Activated naive CD4-positive, alpha-beta T cell treated with anti-CD3 and anti-CD28 coated beads, Interleukin-2, amount 50 U/mL, for 72 hours (primary cell): ENCODE measurements around the gene ZCCHC4. TPM values are rescaled to one million over a fixed set of nuclear protein-coding genes. Genes with fewer than 3 reads are reported as not detected.

Experiments
- ATAC-seq, 2 donors: fragments of 150-1000 bp; cut with Tn5 transposase; 2 replicates each; pipeline ENCODE4 v1.10.0; 2021; ENCODE audit warnings: mild to moderate bottlenecking in 2 of 2, moderate library complexity in 2 of 2
- DNase-seq, 2 donors: peaks; one replicate each; pipeline ENCODE4 v3.0.0; 2021 to 2022; ENCODE audit warnings: low spot score in 2 of 2
- H3K27ac Mint-ChIP-seq, 2 donors: one replicate each; pipeline ENCODE4 v1.8.0; 2022; ENCODE audit warnings: mild to moderate bottlenecking in 2 of 2, mixed read lengths in 2 of 2
- H3K36me3 Mint-ChIP-seq, 2 donors: one replicate each; pipeline ENCODE4 v1.8.0; 2022; ENCODE audit warnings: mixed read lengths in 2 of 2
- H3K9me3 Mint-ChIP-seq, 2 donors: one replicate each; pipeline ENCODE4 v1.8.0; 2022; ENCODE audit warnings: mixed read lengths in 2 of 2
- total RNA-seq, 2 donors: library from RNA; stranded (reverse); gene quantifications; one replicate each; pipeline ENCODE4 v1.2.3, GENCODE V29; 2022

Gene ZCCHC4
- total RNA-seq, 2 donors from 2014 or later = 15.2 to 15.3 TPM

DNA sequence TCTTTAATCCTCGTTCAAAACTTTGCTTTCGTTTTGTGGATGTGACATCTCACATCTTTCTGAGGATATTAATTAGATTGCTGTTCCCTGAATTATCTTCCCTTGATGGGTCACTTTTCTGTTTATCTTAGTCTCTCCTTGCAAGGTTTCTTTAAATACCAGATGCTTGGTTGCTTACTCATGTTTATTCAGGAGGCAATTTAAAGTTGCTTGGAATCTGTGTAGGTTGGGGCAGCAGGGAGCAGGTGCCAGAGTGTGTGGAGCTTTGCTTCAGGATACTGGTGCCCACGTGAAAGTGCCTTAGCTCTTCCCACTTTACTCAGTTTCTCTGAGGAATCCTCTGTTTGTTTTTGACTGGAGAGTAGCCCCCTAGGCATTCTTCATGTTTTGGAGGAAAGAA is 88.5 kb downstream of the ZCCHC4 start:
- peaks cover 23 to 44% of the 10 kb centered on the region in 2 donors for H3K36me3 Mint-ChIP-seq
- no peaks in the 10 kb centered on the region for H3K9me3 Mint-ChIP-seq
- H3K27ac Mint-ChIP-seq = peak overlapping the region in 1 of 2 donors; percentile 14
- DNase-seq = no peak
- ATAC-seq = no peak

- Mint-ChIP-seq H3K9me3 (no peaks in the 10 kb centered on the region), H3K27ac (no peak overlapping the region), H3K36me3 (peaks cover 12 to 31% of the 10 kb centered on the region in 2 donors)
- no peak for ATAC-seq
- DNase-seq = no peak
Observed at GRCh38 chr4:25402521-25402920, 89.9 kb downstream of the ZCCHC4 start.

DNA sequence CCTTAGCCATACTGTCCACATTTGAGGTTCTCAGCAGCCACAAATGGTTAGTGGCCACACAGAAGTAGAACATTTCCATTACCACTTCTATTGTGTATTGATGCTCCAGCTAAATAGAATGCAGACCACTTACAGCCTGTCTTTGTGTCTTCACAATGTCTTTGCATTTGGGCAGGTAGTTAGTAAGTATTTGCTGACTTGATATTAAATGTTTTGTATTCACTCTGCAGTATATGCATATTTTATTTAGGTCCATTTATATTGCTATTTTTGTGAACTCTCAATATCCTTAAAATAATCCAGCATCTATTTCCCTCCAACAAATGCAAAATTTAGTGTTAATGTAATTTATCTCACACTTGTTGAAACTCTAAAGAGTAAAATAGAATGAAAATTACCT is 91.1 kb downstream of the ZCCHC4 start:
- Mint-ChIP-seq H3K27ac (no peak overlapping the region), H3K9me3 (no peaks in the 10 kb centered on the region), H3K36me3 (peaks cover 11 to 22% of the 10 kb centered on the region in 2 donors)
- ATAC-seq = no peak
- no peak for DNase-seq

GRCh38 chr4:25405453-25405852 is 92.9 kb downstream of the ZCCHC4 start:
- DNase-seq = no peak
- Mint-ChIP-seq H3K36me3 (peaks cover 6 to 11% of the 10 kb centered on the region in 2 donors), H3K9me3 (no peaks in the 10 kb centered on the region), H3K27ac (no peak overlapping the region)
- ATAC-seq = no peak

GRCh38 chr4:25406081-25406692 is 93.6 kb downstream of the ZCCHC4 start:
- peaks cover 6 to 14% of the 10 kb centered on the region in 2 donors for H3K36me3 Mint-ChIP-seq
- H3K9me3 Mint-ChIP-seq = no peaks in the 10 kb centered on the region
- ATAC-seq = no peak
- DNase-seq = no peak
- H3K27ac Mint-ChIP-seq = no peak overlapping the region

- DNase-seq = no peak
- Mint-ChIP-seq H3K36me3 (peaks cover 4 to 7% of the 10 kb centered on the region in 2 donors), H3K27ac (no peak overlapping the region), H3K9me3 (no peaks in the 10 kb centered on the region)
- no peak for ATAC-seq
Observed at GRCh38 chr4:25410820-25411529, 98.4 kb downstream of the ZCCHC4 start.

DNA sequence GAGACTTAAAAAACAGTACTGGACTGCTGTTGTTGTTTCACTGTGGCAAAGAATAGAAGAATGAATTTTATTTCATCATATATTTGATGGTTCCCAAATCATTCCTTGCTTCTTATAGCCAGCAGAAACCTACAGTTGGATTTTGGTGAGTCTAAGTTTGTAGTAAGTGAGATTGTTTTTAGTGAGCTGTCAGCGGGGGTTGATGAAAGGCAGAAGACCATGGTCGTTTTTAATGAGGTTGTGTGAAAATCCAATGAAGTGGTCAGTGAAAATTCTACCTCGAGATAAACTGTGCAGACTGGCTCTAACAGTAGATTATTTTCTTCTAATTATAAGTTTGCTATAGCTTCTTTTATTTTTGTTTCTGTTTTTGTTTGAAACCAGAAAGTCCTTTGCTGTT is 100.7 kb downstream of the ZCCHC4 start:
- no peak overlapping the region for H3K27ac Mint-ChIP-seq
- no peak for ATAC-seq

DNA sequence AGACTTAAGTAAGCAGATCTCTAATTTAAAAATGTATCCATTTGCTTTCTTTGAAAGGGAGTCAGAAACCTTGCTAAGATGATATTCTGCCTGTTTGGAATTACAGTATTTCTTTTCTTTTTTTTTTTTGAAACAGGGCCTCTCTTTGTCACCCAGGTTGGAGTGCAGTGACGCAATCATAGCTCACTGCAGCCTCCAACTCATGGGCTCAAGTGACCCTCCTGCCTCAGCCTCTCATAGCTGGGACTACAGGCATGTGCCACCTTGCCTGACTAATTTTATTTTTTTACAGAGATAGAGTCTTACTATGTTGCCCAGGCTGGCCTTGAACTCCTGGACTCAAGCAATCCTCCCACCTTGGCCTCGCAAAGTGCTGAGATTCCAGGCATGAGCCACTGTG is 104.4 kb downstream of the ZCCHC4 start:
- Mint-ChIP-seq H3K27ac (peak overlapping the region in 1 of 2 donors; percentile 50), H3K9me3 (no peaks in the 10 kb centered on the region), H3K36me3 (no peaks in the 10 kb centered on the region)
- ATAC-seq (no peak), DNase-seq (no peak)

More for the DNA sequence above, 100.7 kb downstream of the ZCCHC4 start:
- Mint-ChIP-seq H3K36me3 (peaks cover 0 to 7% of the 10 kb centered on the region in 2 donors), H3K9me3 (no peaks in the 10 kb centered on the region)
- no peak for DNase-seq

Other genes starting within 250 kb of the ZCCHC4 start
- gene SEPSECS, start 152.3 kb upstream of the ZCCHC4 start, total RNA-seq = 10 to 100 TPM; 10.9 to 17.3 TPM
- gene PI4K2B, start 78.7 kb upstream of the ZCCHC4 start, total RNA-seq = 10 to 100 TPM; 34.5 to 44.6 TPM
- gene ANAPC4, start 64.5 kb downstream of the ZCCHC4 start, total RNA-seq = 10 to 100 TPM; 40.7 to 42.1 TPM